ENCODE measurements around the gene CHD9.

The CHD9 gene

DNA sequence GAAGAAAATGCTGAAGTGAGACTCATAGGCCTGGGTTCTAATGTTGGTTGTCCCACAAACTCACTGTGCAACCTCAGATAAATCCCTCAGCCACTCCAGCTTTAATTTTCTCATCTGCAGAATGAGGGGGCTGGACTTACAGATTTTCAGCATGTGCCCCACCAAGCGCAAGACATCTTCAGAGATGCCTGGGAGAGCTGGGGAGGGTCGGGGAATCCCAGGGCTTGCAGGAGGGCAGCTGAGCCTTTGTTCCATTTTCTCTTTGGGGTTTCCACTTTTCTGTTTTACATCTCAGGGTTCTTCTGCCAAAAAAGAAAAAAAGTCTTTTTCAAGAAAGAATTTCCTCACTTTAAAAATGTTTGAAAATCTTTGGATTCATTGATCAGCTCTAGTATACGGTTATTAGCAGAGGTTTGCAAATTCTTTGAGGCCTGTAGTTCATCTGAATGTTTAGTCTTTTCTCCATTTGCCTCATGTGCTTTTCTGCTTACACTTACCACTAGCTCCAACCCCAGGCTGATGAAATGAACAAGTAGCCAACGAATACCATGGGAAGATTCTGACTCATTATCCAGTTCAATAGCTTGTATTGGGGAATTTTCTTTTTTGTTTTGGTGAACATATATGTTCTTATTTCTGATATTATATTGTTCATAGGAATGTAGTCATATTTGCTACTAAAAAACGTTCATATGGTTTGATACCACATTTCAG, 56.4 kb downstream of the CHD9 start:
- no peaks in the 10 kb centered on the region for H3K27me3 Mint-ChIP-seq (ENCODE audit: low read depth, poor library complexity)
- no peak overlapping the region for H3K4me3 Mint-ChIP-seq
- H3K36me3 Mint-ChIP-seq (ENCODE audit: low read depth): peaks cover 7% of the 10 kb centered on the region
- peaks cover 14% of the 10 kb centered on the region for H3K4me1 Mint-ChIP-seq
- TF ChIP-seq CTCF (IDR thresholded peaks at IDR 0.05): no peak
- no peak overlapping the region for H3K27ac Mint-ChIP-seq
- no peaks in the 10 kb centered on the region for H3K9me3 Mint-ChIP-seq
- no peak for DNase-seq

DNA sequence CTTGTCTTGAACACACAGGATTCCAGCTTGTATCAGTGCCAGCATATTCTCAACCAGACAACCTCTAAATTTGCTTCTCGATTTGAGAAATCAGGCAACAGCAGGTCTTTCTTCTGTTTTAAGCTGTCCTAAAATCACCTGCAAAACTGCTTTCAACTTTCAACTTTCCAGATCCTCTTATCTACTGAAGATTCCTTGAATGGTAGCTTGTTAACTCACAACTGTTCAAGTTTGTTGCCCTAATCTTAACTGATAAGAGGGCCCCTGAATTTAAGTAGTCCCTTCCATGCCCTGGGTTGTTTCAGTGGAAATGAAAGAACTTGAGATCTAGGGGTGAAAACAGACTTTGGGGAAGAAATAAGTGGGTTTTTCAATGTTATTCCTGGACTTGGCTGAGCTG, 57.2 kb downstream of the CHD9 start:
- peaks cover 14% of the 10 kb centered on the region for H3K4me1 Mint-ChIP-seq
- no peak for TF ChIP-seq CTCF (IDR thresholded peaks at IDR 0.05)
- DNase-seq: no peak
- no peaks in the 10 kb centered on the region for H3K27me3 Mint-ChIP-seq (ENCODE audit: low read depth, poor library complexity)
- peaks cover 8% of the 10 kb centered on the region for H3K36me3 Mint-ChIP-seq (ENCODE audit: low read depth)
- no peaks in the 10 kb centered on the region for H3K9me3 Mint-ChIP-seq
- H3K27ac Mint-ChIP-seq: peak overlapping the region; percentile 3
- H3K4me3 Mint-ChIP-seq: no peak overlapping the region

DNA sequence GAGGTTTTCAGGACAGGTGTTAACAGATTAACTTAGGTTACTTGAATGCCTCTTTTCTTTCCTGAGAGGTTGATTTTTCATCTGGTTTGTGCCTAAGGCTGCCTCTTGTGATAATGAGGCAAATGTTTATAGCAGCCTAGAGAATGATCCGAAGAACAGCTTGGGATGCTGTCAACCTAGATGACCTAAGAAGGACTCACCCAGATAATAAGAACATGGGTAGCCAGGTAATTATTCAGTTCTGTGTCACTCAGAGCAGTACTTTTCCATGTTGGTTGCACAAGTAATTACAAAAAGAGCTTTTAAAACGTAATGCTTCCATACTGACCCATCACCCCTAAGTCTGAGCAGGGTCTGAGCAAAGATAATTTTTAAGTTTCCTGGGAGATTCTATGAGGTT, 60.3 kb downstream of the CHD9 start:
- no peak for DNase-seq
- TF ChIP-seq CTCF (IDR thresholded peaks at IDR 0.05): no peak
- Mint-ChIP-seq H3K4me3 (no peak overlapping the region), H3K27ac (no peak overlapping the region), H3K36me3 (ENCODE audit: low read depth) (peaks cover 8% of the 10 kb centered on the region), H3K4me1 (peaks cover 14% of the 10 kb centered on the region), H3K9me3 (no peaks in the 10 kb centered on the region), H3K27me3 (ENCODE audit: low read depth, poor library complexity) (no peaks in the 10 kb centered on the region)

GRCh38 chr16:53115773-53116172, 61.0 kb downstream of the CHD9 start:
- Mint-ChIP-seq H3K4me1 (peaks cover 14% of the 10 kb centered on the region), H3K27ac (no peak overlapping the region), H3K36me3 (ENCODE audit: low read depth) (peaks cover 8% of the 10 kb centered on the region), H3K27me3 (ENCODE audit: low read depth, poor library complexity) (no peaks in the 10 kb centered on the region), H3K9me3 (no peaks in the 10 kb centered on the region), H3K4me3 (no peak overlapping the region)
- DNase-seq: no peak
- no peak for TF ChIP-seq CTCF (IDR thresholded peaks at IDR 0.05)

DNA sequence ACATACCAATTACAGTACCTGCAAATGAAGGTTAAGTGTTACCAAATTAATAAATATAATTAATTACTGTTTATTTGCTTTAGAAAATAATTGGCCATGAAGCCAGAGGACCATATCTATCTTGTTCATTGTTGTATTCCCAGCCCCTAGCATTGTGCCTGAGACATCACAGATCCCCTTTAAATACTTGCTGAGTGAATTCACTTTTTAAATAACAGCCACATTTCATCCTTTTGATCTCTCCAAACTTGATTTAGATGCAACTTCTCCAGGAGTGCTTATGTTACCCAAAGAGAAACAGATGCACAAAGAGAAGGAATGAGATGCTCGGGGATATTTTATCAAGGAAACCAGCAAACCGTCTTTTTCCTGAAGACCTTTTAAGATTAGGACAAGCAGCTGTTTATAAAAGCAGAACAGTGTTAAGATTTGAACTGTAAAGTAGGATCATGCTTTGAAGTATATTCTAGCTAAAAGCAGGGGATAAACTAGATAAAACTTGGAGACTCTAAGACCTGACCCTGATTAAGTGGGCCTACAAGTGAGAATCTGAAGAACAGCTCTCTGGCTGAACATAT, 66.3 kb downstream of the CHD9 start:
- H3K4me3 Mint-ChIP-seq: no peak overlapping the region
- peak overlapping the region; percentile 87 for H3K27ac Mint-ChIP-seq
- no peak for TF ChIP-seq CTCF (IDR thresholded peaks at IDR 0.05)
- H3K9me3 Mint-ChIP-seq: peaks cover 12% of the 10 kb centered on the region
- peaks cover 20% of the 10 kb centered on the region for H3K36me3 Mint-ChIP-seq (ENCODE audit: low read depth)
- H3K4me1 Mint-ChIP-seq: peaks cover 10% of the 10 kb centered on the region
- no peaks in the 10 kb centered on the region for H3K27me3 Mint-ChIP-seq (ENCODE audit: low read depth, poor library complexity)
- DNase-seq: no peak

- Mint-ChIP-seq H3K27ac (peak overlapping the region; percentile 87), H3K27me3 (ENCODE audit: low read depth, poor library complexity) (no peaks in the 10 kb centered on the region), H3K9me3 (peaks cover 12% of the 10 kb centered on the region), H3K4me1 (peaks cover 10% of the 10 kb centered on the region), H3K36me3 (ENCODE audit: low read depth) (peaks cover 15% of the 10 kb centered on the region), H3K4me3 (no peak overlapping the region)
- DNase-seq: no peak
- no peak for TF ChIP-seq CTCF (IDR thresholded peaks at IDR 0.05)
Measured at GRCh38 chr16:53121661-53122060, 66.9 kb downstream of the CHD9 start.

Measured in nephron progenitor cell (in vitro differentiated cells).